LNCaP clone FGC (cell line): ENCODE measurements around the gene CDC45.

Source experiments
- DNase-seq: peaks from one replicate; pipeline ENCODE4 v3.0.0-alpha.2; 2011; ENCODE audit warnings: low read depth
- H3K4me3 ChIP-seq: 2 replicates; pipeline ENCODE4 v1.5.1; 2011; ENCODE audit warnings: mild to moderate bottlenecking, low read depth, low read length, control low read depth
- CTCF ChIP-seq: IDR thresholded peaks from 2 replicates; pipeline ENCODE4 v1.5.1; 2012; ENCODE audit warnings: mild to moderate bottlenecking; ENCODE audit not compliant: control insufficient read depth, insufficient read depth; ENCODE audit errors: extremely low read depth

Gene CDC45

GRCh38 chr22:19550382-19550781, 70.7 kb downstream of the CDC45 start:
- no peak overlapping the region for H3K4me3 ChIP-seq
- TF ChIP-seq CTCF, result no peak
- no peak for DNase-seq

- no peak for DNase-seq
- no peak overlapping the region for H3K4me3 ChIP-seq
- no peak for TF ChIP-seq CTCF
Observed at GRCh38 chr22:19553201-19553600, 73.5 kb downstream of the CDC45 start.

- DNase-seq, result no peak
- TF ChIP-seq CTCF, result no peak
- H3K4me3 ChIP-seq, result no peak overlapping the region
Observed at GRCh38 chr22:19554834-19555404, 75.2 kb downstream of the CDC45 start.

GRCh38 chr22:19555651-19556050, 75.9 kb downstream of the CDC45 start:
- no peak for DNase-seq
- no peak for TF ChIP-seq CTCF
- H3K4me3 ChIP-seq, result no peak overlapping the region

GRCh38 chr22:19556963-19557545, 77.3 kb downstream of the CDC45 start:
- H3K4me3 ChIP-seq, result no peak overlapping the region
- no peak for TF ChIP-seq CTCF
- DNase-seq, result no peak

GRCh38 chr22:19559324-19559811, 79.6 kb downstream of the CDC45 start:
- no peak overlapping the region for H3K4me3 ChIP-seq
- TF ChIP-seq CTCF, result no peak
- no peak for DNase-seq

- no peak for TF ChIP-seq CTCF
- no peak for DNase-seq
- no peak overlapping the region for H3K4me3 ChIP-seq
Observed at GRCh38 chr22:19559956-19560355, 80.2 kb downstream of the CDC45 start.
